ENCODE data around the gene FAAP100.

GRCh38 chr17:81540676-81541027, 11.5 kb downstream of the FAAP100 start:
- TF ChIP-seq, protein P1, sequence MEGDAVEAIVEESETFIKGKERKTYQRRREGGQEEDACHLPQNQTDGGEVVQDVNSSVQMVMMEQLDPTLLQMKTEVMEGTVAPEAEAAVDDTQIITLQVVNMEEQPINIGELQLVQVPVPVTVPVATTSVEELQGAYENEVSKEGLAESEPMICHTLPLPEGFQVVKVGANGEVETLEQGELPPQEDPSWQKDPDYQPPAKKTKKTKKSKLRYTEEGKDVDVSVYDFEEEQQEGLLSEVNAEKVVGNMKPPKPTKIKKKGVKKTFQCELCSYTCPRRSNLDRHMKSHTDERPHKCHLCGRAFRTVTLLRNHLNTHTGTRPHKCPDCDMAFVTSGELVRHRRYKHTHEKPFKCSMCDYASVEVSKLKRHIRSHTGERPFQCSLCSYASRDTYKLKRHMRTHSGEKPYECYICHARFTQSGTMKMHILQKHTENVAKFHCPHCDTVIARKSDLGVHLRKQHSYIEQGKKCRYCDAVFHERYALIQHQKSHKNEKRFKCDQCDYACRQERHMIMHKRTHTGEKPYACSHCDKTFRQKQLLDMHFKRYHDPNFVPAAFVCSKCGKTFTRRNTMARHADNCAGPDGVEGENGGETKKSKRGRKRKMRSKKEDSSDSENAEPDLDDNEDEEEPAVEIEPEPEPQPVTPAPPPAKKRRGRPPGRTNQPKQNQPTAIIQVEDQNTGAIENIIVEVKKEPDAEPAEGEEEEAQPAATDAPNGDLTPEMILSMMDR (IDR thresholded peaks at IDR 0.05), result no peak
- TF ChIP-seq POLR2A (IDR thresholded peaks at IDR 0.05), result no peak
- TF ChIP-seq EP300 (IDR thresholded peaks at IDR 0.05), result no peak
